Right ventricle myocardium inferior (tissue), 1 donor: ENCODE data around the gene AKR1B1. TPM values are rescaled to one million over a fixed set of nuclear protein-coding genes. Genes with fewer than 3 reads are reported as not detected.
"Not testable (repeated sequence)": the region's sequence is repeated elsewhere in the genome, so short reads cannot be mapped to it uniquely, and the experiment has no call there.

Experiments
- ATAC-seq: fragments of 200-7000 bp; cut with Tn5 transposase; one replicate; pipeline ENCODE4 v1.9.1; 2020; ENCODE audit warnings: mild to moderate bottlenecking, moderate library complexity
- DNase-seq: peaks from one replicate; pipeline ENCODE4 v3.0.0; 2021; ENCODE audit errors: missing footprints
- intact Hi-C: fragments of 100-400 bp; cut with DNase I; formaldehyde crosslinking; loops from one replicate; pipeline ENCODE4 v1.11.0; 2022
- long read RNA-seq: library from polyadenylated mRNA; unstranded; transcript quantifications from one replicate; pipeline ENCODE4 v2.0.0, GENCODE V29; 2021
- total RNA-seq: library from RNA; stranded (reverse); fragmentation: NEBNext Ultra II Directional; extraction: Animal tissue kit (Norgen Biotek cat#: 25700); gene quantifications from one replicate; pipeline ENCODE4 v1.2.1, GENCODE V29; 2021
- donor health status: DM: no; HTN: yes; CAD: no; lungs with severe emphysema.

AKR1B1 gene
- total RNA-seq, result 232 TPM
- long read RNA-seq, transcript AKR1B1-201 (10 exons, 1,409 nt), result major isoform, 138 of 152 reads
- long read RNA-seq, partial matches to known transcripts, result 10 of 152 reads
- long read RNA-seq, other reads (novel, unspliced or antisense), result 2 of 152 reads

- intact Hi-C loops, result no loop called here
- peak; percentile 98 for ATAC-seq
- DNase-seq, result peak; percentile 93
Observed at GRCh38 chr7:134458806-134459698, at the start of gene AKR1B1. Gene AKR1B1, minus strand, starts transcription at chr7:134459100. Its CDS starts 38 bp downstream, at chr7:134459062.

- DNase-seq (no peak), ATAC-seq (no peak)
- intact Hi-C loops, result no loop called here
Observed at GRCh38 chr7:134505856-134506255, 47.0 kb upstream of the AKR1B1 start.

- DNase-seq, result no peak
- intact Hi-C loops, result no loop called here
- ATAC-seq, result no peak
Observed at GRCh38 chr7:134504660-134505164, 45.8 kb upstream of the AKR1B1 start.

GRCh38 chr7:134502463-134503371 is 43.8 kb upstream of the AKR1B1 start:
- intact Hi-C loops, result no loop called here
- peak; percentile 87 for ATAC-seq
- DNase-seq, result no peak

- DNase-seq, result no peak
- intact Hi-C loops, result no loop called here
- ATAC-seq, result no peak
Observed at GRCh38 chr7:134500982-134501381, 42.1 kb upstream of the AKR1B1 start.

GRCh38 chr7:134500406-134500805 is 41.5 kb upstream of the AKR1B1 start:
- DNase-seq (no peak), ATAC-seq (no peak)
- intact Hi-C loops, result no loop called here

- intact Hi-C loops, result no loop called here
- no peak for ATAC-seq
- no peak for DNase-seq
Observed at GRCh38 chr7:134495546-134495945, 36.6 kb upstream of the AKR1B1 start.

- ATAC-seq (no peak), DNase-seq (no peak)
- intact Hi-C loops, result loop anchor here (5.0 kb wide), 1 partner anchor 51 kb away; no protein-coding TSS in a partner anchor
Observed at GRCh38 chr7:134493091-134493490, 34.2 kb upstream of the AKR1B1 start.

- not testable (repeated sequence) for ATAC-seq, DNase-seq
Observed at GRCh38 chr7:134487721-134488120, 28.8 kb upstream of the AKR1B1 start.

GRCh38 chr7:134485203-134485602 is 26.3 kb upstream of the AKR1B1 start:
- DNase-seq, result no peak
- intact Hi-C loops, result no loop called here
- ATAC-seq, result no peak

More at GRCh38 chr7:134487721-134488120, 28.8 kb upstream of the AKR1B1 start:
- intact Hi-C loops, result not testable (repeated sequence)

GRCh38 chr7:134483296-134483695 is 24.4 kb upstream of the AKR1B1 start:
- DNase-seq (no peak), ATAC-seq (no peak)
- intact Hi-C loops, result no loop called here

GRCh38 chr7:134482858-134483257 is 24.0 kb upstream of the AKR1B1 start:
- ATAC-seq, result no peak
- intact Hi-C loops, result no loop called here
- DNase-seq, result no peak

GRCh38 chr7:134481167-134481566 is 22.3 kb upstream of the AKR1B1 start:
- ATAC-seq, result no peak
- DNase-seq, result no peak
- intact Hi-C loops, result no loop called here

GRCh38 chr7:134480730-134481129 is 21.8 kb upstream of the AKR1B1 start:
- DNase-seq (no peak), ATAC-seq (peak; percentile 60)
- intact Hi-C loops, result no loop called here

- intact Hi-C loops, result no loop called here
- ATAC-seq (no peak), DNase-seq (no peak)
Observed at GRCh38 chr7:134480202-134480601, 21.3 kb upstream of the AKR1B1 start.

GRCh38 chr7:134478707-134479106 is 19.8 kb upstream of the AKR1B1 start:
- DNase-seq (no peak), ATAC-seq (no peak)
- intact Hi-C loops, result no loop called here

- ATAC-seq (no peak), DNase-seq (no peak)
- intact Hi-C loops, result no loop called here
Observed at GRCh38 chr7:134477954-134478353, 19.1 kb upstream of the AKR1B1 start.

- no peak for DNase-seq
- ATAC-seq, result no peak
- intact Hi-C loops, result no loop called here
Observed at GRCh38 chr7:134476044-134476443, 17.1 kb upstream of the AKR1B1 start.

- intact Hi-C loops, result no loop called here
- no peak for DNase-seq
- ATAC-seq, result no peak
Observed at GRCh38 chr7:134474828-134475227, 15.9 kb upstream of the AKR1B1 start.
